HT1080 (cell line): ENCODE measurements around the gene CD163. TPM values are rescaled to one million over a fixed set of nuclear protein-coding genes. Genes with fewer than 3 reads are reported as not detected.
"Not testable (repeated sequence)": the region's sequence is repeated elsewhere in the genome, so short reads cannot be mapped to it uniquely, and the experiment has no call there.

Experiments
- DNase-seq: peaks from one replicate; pipeline ENCODE4 v3.0.0-alpha.2; 2015; ENCODE audit warnings: low read depth
- total RNA-seq: library from RNA; depleted of rRNA; stranded (reverse); fragments of >200 nt; shearing (Covaris generic); gene quantifications from 2 replicates; pipeline ENCODE4 v1.2.3, GENCODE V29; 2014; rRNA removed

The CD163 gene
- total RNA-seq, 1 experiment from 2014 or later, result not detected

DNA sequence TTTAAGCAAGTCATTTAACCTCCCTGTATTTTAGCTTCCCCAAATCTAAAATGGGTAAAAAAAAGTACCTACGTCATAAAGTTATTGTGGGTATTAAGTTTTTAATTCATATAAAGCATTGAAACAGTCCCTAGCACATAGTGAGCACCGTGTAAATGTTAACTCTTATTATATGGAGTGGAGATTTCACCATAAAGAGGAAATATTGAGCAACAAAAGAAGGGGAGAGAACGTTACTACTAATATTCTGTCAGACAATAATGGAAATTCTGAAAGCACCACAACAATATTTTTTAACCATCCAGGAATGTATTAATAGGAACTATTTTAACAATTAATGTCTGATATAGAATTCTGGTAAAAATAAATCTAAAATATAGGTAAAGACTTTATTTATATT lies 51.8 kb downstream of the CD163 start:
- DNase-seq, result no peak

DNA sequence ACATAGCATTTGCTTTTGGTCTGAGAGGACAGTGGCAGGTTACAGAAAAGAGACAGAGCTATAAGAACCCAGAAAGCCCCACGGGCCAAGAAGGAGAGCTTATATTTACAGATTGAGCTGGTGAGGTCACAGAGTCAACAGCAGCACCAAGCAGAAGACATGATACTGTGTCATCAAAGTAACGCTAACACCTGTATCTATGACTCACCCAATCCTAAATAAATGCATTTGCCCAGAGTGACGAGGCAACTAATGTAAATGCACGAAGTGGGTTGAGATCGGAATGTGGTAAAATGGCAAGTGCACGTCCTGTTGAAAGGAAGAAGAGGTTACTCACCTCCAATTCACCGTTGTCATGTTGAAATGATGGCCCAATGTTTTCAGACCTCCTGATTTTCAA lies 52.9 kb downstream of the CD163 start:
- peak; percentile 60 for DNase-seq

DNA sequence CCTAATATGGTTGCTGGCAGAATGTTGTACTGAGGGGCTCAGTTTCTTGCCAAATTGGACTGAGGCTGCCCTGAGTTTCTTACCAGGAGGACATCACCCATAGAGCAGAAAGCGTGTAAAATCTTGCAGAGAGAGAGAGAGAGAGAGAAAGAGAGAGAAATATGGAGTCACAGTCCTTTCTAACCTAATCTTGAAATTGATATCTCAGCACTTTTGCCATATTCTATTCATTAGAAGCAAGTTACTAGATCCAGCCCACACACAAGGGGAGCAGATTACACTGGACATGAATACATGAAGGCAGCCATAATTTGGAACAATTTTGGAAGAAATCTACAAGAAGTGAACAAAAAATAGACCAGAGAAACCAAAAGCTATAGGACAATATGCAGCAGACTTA lies 55.5 kb downstream of the CD163 start:
- no peak for DNase-seq

DNA sequence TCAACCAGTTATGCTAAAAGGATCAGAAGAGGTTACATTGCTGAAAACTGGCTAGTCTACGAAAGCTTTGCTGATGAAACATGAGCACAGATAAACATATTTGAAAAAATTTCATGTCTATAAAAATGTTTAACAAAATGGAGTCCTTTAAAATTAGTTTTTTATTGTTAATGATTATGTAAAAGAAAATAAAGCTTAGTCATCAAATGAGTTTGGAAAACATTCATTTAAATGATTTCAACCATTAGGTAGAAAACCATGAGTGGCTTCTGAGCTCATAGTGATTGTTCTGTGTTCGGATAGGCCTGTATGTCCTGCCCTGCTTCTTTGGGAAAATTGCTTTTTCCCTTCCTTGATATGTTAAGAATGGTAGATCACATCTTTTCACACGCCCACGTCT lies 59.0 kb downstream of the CD163 start:
- DNase-seq, result no peak

DNA sequence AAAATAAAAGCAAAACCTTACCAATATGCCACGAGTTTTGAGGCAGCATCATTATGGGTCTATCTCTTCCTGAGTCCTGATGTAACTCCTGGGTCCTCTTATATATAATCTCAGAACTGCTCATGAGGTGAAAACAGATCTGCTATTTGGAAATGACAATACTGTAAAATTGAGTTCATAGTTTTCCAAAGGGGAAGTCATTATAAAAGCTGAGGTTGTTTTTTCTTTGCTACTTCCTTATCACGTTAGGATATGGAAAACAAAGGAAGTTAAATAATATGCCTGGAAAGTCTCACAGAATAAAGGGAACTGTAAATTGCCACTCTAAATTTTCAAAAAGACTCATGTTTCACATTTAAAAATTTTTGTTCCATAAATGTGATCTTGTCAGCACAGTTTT lies 59.5 kb downstream of the CD163 start, which contains the start of gene CD163L1:
Gene CD163L1 (minus strand): TSS at position 78 of the 400 bp plus-strand sequence. CDS start 26 bp downstream, at position 52.
- no peak for DNase-seq

DNA sequence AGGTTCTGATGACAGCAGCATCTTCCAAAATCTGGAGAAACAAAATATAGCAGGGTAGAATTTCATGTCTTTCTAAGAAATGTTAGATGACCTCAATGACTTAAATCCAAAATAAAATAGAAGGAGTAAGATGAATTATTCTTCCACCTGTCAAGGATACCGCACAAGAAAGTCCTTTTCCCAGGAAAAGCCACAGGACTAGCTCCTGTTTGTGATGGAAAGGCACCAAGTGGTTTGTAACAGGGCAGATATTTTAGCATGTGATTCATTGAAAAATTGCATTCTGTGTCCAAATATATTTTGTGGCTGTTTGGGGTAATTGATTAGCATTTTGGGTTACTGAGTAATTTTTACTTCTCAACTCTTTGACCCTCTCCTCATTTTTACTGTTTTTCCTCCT lies 62.4 kb downstream of the CD163 start:
- no peak for DNase-seq

DNA sequence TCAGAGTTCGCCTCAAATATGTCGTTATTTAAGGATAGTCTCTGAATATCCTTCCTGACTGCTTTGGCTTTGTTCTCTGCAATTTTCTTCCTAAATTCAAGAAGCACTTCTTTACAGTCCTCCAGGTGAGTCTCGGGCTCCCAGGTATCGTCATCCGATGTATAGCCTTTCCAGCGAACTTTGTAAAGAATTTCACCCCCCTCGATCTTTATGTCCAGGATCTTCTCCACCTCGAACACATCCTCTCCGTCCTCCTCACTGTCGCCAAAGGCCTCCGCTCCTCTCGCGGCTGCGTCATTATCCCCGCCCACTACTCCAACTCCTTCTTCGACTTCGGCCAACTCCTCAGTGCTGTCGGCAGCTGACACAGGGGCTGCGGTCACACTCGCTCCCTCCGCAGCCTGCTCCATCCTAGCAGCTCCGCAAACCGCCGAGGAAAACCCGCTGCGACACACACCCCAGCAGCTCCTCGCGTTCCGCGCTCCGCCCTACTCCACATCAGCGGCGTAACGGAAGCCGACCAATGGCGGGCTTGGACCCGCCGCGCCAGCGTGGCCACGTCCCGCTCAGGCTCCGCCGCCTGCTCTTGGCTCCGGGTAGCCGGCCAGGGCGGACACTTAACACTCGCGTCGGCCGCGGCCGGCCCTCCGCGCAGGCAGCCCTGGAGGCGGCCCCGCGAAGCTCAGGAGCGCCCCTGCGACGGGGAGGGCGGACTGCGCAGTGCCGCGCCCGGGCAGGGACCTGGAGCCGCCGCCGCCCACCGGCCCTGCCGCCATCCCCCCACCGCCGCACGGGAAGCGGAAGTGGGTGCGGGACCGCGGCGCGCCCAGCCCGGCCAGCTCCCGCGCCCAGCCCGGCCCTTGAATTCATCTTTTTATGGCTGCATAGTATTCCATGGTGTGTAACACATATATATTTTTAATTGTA lies 63.7 kb downstream of the CD163 start:
- no peak for DNase-seq

DNA sequence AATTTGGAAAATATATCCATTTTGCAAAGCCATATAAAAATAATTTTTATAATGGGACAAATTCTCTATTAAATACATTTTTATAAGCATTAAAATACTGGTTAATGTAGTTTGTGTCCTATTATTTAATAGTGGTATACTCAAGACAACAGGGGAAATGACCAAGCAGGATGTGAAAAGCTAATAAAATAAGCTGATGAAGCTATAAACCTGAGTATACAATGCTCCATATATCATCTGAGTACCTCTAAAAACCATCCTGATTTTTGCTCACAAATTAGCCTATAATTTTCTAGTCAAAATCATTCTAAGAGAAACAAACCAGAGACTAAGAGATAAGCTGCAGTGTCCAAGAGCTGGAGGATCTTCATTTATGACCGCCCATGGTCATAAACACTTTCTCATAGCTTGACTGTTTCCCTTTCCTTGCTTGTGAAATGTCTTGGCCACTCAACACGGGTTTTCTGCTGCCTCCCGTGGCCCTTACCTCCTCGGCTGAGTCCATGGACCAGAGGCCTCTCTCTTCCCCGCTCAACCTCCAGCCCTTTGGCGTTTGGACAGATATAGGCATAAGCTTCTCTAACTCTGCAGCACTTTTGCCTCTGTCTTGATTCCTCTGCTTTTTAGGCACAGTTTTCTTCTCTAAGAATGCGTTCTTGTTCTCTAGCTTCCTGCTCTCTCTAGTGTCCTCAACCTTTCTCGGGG lies 65.1 kb downstream of the CD163 start:
- not testable (repeated sequence) for DNase-seq

DNA sequence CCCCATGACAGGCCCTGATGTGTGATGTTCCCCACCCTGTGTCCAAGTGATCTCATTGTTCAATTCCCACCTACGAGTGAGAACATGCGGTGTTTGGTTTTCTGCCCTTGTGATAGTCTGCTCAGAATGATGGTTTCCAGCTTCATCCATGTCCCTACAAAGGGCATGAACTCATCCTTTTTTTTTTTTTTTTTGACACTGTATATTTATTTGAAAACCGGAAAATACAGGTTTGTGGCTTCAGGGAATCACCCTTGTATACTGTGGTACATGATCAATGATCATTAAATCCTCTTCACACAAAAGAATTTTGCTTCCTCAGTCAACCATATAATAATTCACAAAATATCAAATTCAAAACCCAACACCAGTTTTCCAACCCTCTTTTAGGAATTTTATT lies 66.1 kb downstream of the CD163 start:
- not testable (repeated sequence) for DNase-seq

DNA sequence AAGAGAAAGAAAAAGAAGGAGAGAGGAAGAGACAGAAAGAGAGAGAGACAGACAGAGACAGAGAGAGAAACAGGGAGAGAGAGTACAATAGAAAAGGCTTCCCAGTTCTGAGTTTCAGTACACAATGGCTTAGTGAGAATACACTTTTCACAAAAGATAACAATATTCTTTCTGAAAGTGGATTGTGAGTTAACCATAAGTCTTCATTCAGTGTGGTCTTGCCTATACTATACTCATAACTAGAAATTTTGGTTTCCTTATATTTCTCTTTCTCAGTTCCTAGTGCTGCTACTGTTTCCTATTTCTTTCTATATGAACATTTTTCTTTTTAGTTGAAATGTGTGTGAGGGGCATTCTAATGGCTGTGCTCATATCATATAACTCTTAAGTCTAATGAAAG lies 68.9 kb downstream of the CD163 start:
- no peak for DNase-seq

DNA sequence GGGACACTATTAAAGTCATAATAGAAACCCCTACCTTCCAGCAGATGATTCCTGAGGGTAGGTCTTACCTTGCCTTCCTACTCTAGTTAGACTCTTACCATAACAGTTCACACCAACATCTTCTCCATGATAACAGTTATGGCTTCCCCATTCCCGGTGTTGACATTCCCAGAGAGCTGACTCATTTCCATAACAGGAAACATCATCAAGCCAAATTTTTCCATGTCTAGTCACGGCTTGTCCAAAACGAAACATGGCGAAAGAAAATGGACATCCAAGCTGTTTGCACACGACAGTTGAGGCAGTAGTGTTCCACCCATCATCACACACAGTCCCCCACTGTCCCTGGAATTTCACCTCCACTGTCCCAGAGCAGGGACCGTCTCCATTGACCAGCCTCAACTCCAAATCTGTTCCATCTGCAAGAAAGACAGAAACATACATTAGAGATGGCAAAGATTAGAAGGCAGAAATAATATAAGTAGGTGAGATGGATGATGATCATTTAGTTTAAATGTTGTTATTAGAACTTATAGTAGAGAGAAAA lies 70.2 kb downstream of the CD163 start:
- peak; percentile 88 for DNase-seq

DNA sequence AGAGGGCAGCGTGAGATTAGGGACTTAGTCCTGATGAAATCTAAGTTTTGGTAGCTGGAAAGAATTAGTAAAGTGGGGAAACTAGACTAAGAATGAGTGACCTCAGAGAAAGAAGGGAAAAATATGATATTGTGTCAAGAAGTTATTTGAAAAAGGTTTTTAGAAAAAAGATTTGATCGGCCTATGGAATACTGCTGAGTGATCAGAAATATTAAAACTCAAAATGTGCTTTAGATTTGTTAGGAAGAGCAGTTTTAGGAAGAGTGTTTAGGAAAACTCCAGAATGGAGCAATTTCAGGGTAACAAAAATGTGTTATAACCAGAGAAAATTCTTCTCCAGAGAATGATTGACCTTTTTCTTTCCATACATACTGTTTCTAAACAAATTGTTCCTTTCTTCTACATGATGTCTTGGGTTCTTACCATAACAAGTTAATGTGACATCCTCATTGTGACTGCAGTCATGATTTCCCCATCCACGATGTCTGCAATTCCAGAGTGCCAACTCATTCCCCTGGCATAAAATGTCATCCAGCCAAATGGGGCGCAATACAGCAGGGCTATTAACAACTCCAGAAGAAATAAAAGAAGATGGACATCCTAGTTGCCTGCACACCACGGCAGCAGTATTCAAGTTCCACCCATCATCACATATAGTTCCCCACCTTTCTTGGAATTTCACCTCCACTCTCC lies 71.4 kb downstream of the CD163 start:
- DNase-seq, result no peak

Other genes starting within 250 kb of the CD163 start
- gene ACSM4, start 199.7 kb downstream of the CD163 start, total RNA-seq, result not detected in 2 replicates
- gene CD163L1, start 59.6 kb downstream of the CD163 start, total RNA-seq, result 3.0 and 6.0 TPM in 2 replicates
- gene APOBEC1, start 162.1 kb upstream of the CD163 start, total RNA-seq, result not detected in 2 replicates
- not detected in 2 replicates for gene GDF3, start 192.0 kb upstream of the CD163 start, total RNA-seq
- gene DPPA3, start 207.7 kb upstream of the CD163 start, total RNA-seq, result not detected in 2 replicates
- not detected in 2 replicates for gene CLEC4C, start 243.6 kb upstream of the CD163 start, total RNA-seq